HG03196 (cell line): ENCODE data around the gene RAB44.

Source experiments
- ATAC-seq: cut with Tn5 transposase; IDR thresholded peaks from one replicate; pipeline ENCODE4 v1.9.1; 2021; ENCODE audit not compliant: unreplicated experiment

Gene RAB44

GRCh38 chr6:36749829-36750489, 52.3 kb downstream of the RAB44 start:
- no peak for ATAC-seq

GRCh38 chr6:36751091-36751490, 53.5 kb downstream of the RAB44 start:
- ATAC-seq = no peak

- ATAC-seq = no peak
These were observed 54.2 kb downstream of the RAB44 start for GRCh38 chr6:36751833-36752186.

GRCh38 chr6:36752187-36752885, 54.7 kb downstream of the RAB44 start:
- no peak for ATAC-seq

- ATAC-seq = peak; percentile 25
These were observed 55.4 kb downstream of the RAB44 start for GRCh38 chr6:36752886-36753506.

GRCh38 chr6:36753671-36754405, 56.2 kb downstream of the RAB44 start:
- ATAC-seq = no peak

- ATAC-seq = no peak
These were observed 57.2 kb downstream of the RAB44 start for GRCh38 chr6:36754582-36755434.

- ATAC-seq = peak; percentile 35
These were observed 58.1 kb downstream of the RAB44 start for GRCh38 chr6:36755435-36756348.

- ATAC-seq = no peak
These were observed 59.2 kb downstream of the RAB44 start for GRCh38 chr6:36756786-36757185.

- ATAC-seq = no peak
These were observed 59.6 kb downstream of the RAB44 start for GRCh38 chr6:36757206-36757605.

- no peak for ATAC-seq
These were observed 60.4 kb downstream of the RAB44 start for GRCh38 chr6:36757943-36758508.

GRCh38 chr6:36758516-36759147, 61.0 kb downstream of the RAB44 start:
- no peak for ATAC-seq

- no peak for ATAC-seq
These were observed 61.6 kb downstream of the RAB44 start for GRCh38 chr6:36759148-36759759.

GRCh38 chr6:36760685-36761435, 63.2 kb downstream of the RAB44 start:
- ATAC-seq = no peak

GRCh38 chr6:36762123-36762522, 64.5 kb downstream of the RAB44 start:
- ATAC-seq = no peak

GRCh38 chr6:36765190-36765589, 67.6 kb downstream of the RAB44 start:
- ATAC-seq = no peak

GRCh38 chr6:36765594-36766398, 68.2 kb downstream of the RAB44 start:
- ATAC-seq = no peak
